ENCODE results near the gene ADAMTSL1. TPM values are rescaled to one million over a fixed set of nuclear protein-coding genes. Genes with fewer than 3 reads are reported as not detected.
A peak's percentile ranks its signal among the peaks of the same experiment; 100 is the strongest.

ADAMTSL1 gene
- total RNA-seq, 1 donor from 2014 or later: 1.5 TPM

DNA sequence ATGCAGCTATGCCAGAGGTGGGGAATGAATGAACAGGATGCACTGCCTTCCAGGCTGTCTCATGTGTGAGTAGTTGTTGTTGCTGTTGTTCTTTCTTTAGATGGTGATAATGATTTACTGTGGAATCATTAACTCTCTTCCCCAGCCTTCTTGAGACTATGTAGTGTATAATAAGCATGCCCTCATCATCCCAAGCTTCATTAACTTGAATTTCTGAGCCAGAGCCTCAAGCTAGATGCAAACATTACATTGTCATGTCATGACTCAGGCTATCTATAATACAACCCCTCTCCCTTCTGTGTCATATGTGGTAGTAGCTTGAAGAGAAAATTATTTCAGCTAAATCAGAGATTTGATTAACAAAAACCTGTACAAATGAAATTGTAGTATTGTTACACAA, 10.0 kb upstream of the ADAMTSL1 start:
- ATAC-seq: no peak

DNA sequence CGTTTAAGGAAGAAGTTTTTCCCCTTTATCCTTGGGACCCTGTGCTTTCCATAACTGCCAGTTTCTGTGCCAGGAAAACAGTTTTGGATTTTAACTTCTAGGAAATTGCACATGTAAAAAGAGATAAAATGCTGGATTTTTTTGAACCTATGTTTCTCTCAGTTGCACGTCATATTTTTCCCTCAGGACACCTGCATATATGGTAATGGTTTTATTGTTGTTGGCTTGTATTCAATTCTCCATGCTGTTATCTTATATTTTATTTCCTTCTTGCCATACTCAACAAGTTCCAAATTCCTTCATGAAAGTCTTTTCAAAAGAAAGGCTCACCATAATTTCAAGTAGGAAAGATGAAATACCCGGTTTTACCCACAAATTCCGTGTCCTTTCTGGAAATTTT, 7.9 kb upstream of the ADAMTSL1 start:
- ATAC-seq: no peak

DNA sequence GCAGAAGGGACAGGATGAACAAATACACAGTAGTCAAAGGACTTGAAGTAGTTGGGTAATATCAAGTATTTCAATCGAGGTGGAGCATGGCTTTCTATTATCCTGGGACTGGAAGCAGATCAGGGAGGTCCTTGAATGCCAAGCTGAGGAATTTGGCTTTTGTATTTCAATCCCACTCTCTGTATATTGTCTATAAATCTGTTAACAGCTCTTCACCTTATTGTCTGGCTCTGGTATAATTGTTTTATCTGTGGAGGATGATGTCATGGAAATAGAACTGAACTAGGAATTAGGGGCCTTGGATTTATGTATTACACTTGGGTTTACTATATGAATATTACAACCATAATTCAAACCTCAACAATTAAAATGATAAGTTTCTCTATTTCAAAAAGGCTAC, 6.3 kb upstream of the ADAMTSL1 start:
- ATAC-seq: no peak

DNA sequence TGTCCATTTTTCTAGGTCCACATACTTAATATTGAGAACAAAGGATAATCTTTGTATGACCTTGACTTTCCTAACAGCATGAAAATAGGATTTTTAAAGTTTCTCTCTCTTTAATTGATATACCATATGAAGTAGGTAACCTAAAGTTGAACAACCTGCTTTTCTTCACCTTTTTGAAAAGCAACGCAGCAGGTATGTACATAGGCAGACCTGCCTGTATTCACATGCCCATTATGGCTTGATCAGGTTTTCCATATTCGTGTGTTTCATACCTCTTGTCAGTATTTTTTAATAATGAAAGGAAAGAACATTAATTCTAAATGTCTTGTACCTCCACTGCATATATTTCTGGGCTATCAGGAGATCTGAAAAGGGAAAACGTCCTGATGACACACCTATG, 1.5 kb upstream of the ADAMTSL1 start:
- ATAC-seq: peak; percentile 86

DNA sequence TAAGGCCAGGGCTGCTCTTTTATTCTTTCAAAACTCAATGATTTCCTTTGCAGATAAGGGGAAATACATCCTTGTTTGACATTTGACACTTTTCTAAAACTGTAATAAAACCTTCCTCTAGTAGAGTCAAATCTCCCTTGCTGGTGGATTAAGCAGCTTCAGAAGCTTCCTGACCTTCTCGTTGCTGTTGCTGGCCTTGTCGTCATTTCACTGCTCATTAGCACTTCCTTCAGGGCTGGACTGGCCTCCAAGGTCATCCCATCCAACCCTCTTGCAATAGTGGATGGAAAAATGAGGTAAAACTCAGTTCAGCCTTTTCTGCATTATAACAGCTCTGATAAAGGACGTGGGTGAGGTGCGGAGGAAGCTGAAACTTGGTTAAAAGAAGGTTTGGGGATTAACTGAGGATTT, 1.1 kb upstream of the ADAMTSL1 start:
- no peak for ATAC-seq

DNA sequence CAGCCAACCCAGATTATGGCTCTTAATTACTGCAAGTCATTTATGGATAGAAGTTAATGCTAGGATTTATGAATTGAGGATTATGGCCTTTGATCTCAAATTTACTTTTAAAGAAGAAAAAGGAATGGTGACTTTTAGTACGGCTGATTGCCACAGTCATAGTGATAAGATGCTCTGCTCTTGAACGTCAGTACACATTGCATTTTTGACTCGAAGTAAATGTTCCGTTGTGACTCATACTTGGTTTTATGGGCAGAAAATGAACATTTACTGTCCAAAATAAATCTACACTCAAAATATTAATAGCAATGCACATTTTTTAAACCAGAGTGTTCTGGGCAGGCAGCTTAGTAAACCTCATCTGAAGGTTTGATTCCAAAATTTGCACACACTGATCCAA, 830 bp downstream of the ADAMTSL1 start:
- ATAC-seq: no peak

DNA sequence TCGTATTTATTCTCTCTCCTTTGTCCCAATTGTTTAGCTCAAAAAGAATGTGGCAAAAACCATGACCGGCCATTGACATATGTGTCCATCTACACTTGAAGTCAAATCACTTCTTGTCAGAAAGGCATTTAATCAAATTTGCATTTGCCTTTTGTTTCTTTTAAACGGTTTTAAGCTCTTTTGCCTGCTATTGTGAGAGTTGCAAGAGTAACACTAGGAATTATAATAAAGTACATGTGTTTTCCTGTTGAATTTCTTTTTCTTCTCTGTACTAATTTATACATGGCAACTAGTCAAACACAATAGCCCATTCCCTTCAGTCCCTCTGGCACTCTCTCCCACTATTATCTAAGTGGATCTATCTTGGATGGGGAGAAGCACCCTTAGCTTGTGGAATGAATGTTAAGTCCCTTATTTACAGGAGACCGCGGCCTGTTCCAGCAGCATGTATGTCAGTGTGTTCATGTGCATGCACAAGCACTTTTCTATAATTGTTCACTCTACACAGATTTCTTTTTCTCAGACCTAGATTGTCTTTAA, 3.2 kb downstream of the ADAMTSL1 start:
- no peak for ATAC-seq

DNA sequence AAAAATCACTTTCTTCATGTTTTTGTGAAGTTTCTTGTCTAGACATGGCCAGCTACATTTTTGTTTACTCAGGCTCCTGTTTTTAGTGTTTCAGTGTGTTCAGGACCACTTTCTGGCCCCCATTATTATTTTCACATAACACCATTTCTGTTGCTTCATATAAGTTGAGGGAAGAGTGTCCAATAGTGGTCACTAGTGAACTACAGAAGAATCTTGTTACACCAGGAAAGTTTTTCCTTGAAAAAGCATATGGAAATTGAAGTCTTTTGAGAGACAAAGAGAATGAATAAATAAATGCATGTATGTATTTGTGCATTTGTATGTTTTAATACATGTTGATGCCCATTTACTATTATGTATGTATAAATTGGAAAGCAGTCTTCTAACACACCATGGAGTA, 3.8 kb downstream of the ADAMTSL1 start:
- ATAC-seq: no peak

DNA sequence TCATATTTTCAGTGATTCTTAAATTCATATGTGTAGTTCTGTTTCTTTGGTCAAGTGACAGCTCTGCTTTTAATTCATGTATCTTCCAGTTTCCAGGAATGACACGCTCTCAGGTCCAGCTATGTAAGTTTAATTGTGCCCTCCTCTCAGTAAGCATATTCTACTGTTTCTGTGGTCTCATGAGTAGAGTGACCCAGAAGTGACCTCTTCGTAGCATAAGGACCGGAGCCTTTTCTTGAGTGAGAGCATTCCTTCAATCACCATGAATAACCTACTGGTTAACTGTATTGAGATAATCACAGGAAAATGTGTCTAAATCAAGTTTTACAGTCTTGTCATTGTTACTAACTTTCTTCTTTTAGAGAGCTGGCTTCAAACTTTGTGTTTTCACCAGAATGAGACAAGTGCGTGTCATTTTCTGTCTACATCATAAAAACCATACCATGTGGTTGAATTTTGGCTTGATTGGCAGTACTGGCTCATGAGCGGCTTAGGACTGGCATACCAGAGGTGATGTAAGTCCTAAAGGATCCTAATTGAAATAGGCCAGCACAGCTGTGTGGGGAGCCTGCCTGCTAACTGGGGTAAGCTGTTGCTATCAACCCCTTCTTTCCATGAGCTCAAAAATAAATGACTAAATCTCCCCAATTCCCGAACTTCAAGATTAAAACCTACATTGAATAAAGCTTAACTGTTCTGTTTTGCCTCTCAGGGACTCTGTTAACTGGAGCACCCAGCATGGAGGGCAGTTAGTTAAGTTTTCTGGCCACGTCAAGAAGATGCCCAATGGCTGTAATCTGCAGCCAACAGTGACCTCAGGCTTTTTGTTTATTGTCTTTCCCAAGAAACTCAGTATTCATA, 4.8 kb downstream of the ADAMTSL1 start:
- no peak for ATAC-seq

DNA sequence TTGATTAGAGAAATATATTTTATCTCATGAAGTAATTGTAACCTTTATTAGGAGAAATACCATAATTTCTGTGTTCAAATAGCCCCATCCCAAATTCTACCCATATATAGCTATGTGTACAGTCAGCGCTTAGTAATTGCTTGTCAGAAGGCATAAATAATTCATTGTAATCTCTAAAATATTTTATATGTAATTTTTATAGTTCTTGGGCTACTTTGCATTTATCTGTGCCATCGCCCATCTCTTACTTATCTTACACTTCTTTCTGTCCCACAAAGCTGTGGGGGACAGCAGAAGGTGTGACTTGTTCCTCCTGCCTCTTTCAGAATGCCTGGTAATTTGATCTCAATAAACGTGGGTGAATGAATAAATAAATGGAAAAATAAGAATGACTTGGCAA, 5.5 kb downstream of the ADAMTSL1 start:
- no peak for ATAC-seq

DNA sequence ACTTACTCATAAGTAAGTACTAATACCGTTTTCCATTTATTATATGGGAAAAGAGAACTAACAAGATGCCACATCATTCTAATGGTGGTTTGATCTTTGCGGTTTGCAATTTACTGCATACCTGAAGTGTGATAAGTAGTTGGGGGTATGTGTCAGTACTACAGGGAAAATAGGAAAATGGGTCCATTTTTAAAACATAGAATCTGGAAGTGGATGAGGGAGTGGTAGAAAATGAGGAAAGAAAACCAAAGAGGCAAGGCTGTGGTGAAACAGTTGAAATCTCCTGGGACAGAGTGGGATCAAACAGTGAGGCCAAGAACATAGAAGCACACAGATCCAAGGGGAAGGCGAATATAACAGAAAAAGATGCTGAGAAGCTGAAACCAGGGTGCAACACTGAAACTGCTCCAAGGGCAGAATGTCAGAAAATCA, 6.7 kb downstream of the ADAMTSL1 start:
- no peak for ATAC-seq

DNA sequence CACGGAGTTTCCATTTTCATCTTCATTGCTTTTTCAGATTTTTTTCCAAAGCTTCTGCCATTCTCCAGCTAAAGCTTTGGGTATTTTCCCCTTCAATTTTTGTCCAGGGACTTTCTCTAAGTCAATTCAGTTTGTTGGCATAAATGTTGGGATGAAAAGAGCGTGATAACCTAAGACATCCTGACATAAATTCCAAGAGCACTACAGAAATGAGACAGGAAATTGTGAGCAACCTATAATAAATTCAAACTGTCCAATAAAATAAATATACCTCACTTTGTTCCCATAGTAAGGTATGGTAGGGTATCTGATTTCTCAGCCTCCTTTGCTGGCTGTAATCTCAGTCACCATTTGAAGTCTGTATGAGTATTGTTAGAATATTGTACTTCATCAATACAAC, 8.4 kb downstream of the ADAMTSL1 start:
- ATAC-seq: no peak

DNA sequence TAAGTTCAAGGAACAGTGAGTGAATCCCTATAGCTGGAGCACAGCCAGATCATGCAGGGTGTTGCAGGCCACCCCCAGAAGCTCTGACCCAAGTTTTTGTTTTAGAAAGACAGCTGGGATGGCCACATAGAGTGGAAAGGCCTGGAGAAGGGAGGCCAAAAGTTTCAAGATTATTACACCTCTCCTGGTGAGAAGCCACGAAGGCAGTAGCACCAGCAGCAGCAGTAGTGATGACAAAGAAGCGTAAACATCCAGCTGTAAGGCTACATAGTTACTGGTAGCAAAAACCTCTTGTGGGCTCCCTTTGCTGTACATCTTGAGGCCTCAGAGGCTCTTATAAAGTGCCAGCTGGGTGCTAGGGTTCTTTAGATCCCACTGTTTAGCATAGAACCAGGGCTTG, 11.8 kb downstream of the ADAMTSL1 start:
- ATAC-seq: no peak

DNA sequence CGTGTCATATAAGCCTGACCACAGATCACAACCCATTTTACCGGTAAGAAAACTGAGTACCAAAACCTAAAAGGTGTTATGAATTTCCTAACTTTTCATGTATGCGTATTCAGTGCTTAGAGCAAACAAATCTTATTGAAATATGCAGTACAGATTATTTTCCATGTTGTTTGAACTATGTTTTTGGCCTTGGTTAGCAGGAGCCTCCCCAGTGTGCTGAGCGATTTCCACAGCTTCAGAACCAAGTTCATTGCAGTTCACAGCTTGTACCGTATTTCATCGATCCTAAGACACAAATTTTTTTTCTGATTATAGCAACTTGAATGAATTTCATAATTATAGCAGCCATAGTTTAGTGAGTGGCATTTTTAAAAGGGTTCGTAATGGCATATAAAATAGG, 13.7 kb downstream of the ADAMTSL1 start:
- ATAC-seq: no peak

DNA sequence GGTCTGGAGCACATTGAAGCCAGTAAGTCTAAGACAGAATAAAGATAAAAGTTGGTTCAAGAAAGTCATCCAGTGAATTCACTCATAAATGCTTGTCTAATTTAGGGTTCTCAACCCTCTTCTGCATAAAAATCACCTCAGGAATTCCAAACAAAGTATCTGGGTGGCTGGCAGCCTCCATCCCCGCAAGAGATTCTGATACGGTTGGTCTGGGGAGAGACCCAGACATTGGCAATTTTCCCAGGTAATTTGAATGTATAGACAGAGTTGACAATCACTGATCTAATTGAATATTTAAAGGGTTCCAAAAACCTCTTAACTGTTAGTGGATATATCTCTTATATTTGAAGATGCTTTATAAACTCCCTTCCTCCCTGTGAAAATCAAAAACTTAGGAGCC, 14.9 kb downstream of the ADAMTSL1 start:
- ATAC-seq: no peak

DNA sequence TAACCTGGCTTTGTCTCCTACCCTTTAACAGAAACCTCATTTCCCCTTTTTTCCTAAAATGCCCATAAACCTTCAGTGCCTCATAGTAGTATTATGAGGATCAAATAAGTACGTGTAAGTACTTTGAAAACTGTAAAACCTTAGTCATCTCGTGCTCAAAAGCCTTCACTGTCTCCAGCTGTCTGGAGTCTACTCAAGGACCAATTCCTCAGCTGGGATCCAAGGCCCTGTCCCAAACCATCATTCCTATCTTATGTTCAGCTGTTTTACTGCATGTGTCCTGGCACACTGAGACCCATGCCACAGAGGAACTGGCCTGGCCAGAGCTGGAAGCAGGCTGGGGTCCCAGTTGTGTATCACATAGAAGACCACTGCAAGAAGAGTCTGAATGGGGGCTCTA, 15.9 kb downstream of the ADAMTSL1 start:
- no peak for ATAC-seq

DNA sequence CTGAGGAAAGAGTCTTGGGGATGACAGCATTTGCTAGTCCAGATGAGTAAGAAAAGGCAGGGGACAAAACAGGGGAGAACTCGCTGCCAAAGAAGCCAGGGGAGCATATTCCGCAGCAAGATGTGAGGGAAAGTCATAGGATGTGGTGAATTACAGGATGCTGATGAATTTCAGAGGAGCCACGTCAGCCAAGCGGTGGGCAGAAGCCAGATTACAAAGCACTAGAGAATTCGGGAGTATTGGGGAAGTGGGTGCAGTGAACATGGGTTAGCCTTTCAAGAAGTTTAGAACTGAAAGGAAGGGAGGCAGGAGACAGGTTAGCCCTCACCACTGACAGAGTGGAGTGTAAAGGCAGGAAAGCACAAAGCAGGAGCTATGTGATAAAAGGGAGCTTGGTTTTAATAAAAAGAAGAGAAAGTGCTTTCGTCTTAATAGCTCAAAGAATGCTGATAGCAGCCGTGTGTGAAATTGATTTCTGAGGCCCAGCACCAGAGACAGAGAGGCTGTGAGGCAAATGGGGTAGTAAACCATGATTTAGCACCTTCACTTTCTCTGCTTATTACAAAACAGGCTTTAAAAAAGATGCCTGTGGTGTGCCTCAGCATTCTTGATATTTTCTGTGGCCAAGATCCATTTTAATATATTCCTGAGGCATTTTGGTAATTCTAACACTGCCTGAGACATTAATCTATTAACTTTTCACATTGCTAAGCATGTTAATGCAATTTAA, 16.9 kb downstream of the ADAMTSL1 start:
- ATAC-seq: no peak

DNA sequence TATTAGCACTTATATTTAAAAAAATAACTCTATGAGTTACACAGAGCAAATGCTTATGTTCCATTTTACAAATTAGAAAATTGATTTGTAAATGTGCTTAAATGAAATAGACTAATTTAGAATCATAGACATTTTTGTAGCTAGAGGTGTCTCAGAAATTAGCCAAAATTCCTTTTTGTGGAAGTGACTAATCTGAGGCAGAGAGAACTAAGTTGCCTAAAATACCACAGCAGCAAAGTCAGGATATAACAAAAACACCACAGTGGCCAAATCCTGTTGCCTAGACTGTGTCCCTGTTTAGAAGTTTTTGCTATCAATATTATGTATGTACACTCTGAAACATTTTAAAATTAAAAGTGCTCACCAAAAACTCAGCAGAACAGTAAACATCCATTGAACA, 18.7 kb downstream of the ADAMTSL1 start:
- no peak for ATAC-seq

DNA sequence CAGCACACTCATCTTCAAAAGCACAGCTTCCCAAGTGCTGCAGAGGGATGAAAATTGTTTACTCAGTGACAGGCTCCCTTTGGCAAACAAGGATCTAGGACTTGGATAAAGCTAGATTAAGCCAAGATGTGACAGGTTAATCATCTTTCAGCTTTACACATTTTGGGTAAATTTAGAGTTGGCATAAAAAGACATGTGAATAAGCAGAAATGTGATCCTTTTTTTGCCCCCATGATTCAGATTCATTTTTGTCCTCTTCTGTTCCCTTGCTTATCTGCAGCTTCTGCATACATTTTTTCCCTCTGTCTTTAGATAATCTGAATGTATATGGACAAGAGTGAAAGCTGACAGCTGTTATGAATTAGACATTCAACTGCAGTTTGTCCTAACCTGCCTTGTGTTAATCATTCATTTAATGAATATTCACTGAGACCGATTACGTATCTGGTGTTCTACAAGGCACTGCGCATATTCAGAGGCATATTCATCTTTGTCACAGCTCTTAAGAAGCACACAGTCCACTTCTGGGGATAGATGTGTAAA, 19.6 kb downstream of the ADAMTSL1 start:
- ATAC-seq: no peak

DNA sequence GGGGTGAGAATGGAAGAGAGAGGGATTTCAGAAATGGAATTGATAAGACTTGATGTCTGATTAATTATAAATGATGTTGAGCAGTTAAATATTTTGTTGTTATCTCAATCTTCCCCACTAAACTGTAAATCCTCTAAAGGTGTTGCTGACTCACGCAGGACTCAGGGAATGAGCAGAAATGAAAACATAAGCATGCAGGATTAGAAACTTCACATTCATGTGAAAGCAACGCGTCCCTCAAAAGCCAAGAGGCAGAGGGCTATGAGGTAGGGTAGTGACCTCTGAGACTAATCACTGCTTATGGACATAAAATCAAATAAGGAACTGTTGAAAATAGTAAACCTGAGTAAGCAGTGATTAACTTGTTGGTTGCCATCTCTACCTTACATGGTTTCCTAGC, 21.1 kb downstream of the ADAMTSL1 start:
- no peak for ATAC-seq

DNA sequence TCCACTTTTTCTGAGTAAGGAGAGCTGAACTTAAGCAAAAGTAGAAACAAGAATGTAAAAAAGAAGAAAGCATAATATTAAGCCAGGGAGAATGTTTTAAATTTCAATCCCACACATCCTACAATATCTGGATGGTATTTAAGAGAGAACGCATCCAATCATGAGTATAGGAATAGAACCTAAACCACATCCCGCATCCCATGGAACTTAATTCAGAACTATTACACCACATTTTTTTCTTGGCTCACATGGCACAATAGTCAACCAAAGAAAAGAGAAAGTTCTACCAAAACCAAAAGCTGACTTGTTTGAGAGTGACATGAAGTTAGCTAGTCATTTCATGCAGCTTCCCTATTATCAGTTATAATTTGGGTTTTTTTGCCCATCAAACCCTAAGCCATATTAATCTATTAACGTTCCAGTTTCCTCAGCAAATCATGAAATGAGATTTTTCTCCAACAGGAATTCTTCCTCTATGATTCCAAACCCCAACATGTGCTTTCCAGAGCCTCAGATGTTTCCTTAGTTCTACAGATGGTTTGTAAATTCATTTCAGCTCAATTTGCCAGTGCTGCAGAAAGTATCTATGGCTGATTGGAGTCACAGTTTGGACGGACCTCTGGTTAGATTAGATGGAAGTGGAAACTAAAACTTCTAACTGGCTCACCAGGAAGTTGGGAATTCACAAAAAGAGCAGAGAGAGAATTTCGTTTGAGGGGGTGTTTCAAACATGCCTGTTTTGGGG, 22.5 kb downstream of the ADAMTSL1 start:
- no peak for ATAC-seq

DNA sequence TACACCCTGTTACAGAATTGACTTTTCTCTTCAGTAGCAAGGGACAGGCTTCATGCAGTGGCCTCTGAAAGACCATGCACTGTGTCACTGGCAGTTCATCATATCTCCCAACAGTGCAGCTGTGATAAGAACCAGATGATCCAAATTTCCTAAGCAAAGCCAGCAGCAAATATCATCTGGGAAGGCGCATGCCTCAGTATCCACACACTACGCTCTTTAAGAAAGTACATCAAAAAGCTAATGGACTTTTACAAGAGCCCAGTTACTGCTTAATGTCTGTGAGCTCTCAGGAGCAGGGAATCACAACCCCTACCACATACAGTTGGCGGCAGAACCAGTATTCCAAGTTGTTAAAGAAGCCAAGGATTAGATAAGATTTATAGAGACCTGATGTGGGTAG, 25.1 kb downstream of the ADAMTSL1 start:
- ATAC-seq: no peak

DNA sequence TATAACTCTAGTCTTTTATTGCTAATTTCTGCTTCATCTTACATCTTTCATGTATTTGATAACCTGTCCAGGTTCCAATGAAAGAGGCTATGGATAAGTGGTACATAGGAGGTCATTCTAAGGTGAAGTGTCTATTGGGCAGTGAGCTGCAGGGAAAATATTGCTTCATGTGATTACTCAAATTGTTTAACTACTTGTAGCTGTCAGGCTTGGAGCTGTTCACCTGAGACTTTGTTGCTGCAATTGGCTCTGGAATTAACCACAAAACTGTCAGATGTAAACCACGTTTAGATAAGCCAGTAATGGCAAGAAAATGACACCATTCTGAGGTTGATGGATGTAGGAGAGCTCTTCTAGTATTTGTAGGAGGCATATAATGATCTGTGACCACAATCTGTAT, 26.0 kb downstream of the ADAMTSL1 start:
- ATAC-seq: no peak

Measured in esophagus mucosa (tissue), 1 donor.